Activated T-cell treated with anti-CD3 and anti-CD28 coated beads, Interleukin-2, amount 50 U/mL, for 24 hours (primary cell): Measurements from ENCODE around the gene NYAP2.

Experiments used
- DNase-seq: peaks from one replicate; pipeline ENCODE4 v3.0.0-alpha.2; 2020
- H3K27ac Mint-ChIP-seq: 2 replicates; pipeline ENCODE4 v1.8.0; 2020; ENCODE audit warnings: mild to moderate bottlenecking, mixed read lengths
- H3K27me3 Mint-ChIP-seq: 2 replicates; pipeline ENCODE4 v1.8.0; 2020; ENCODE audit warnings: mixed read lengths
- H3K36me3 Mint-ChIP-seq: 2 replicates; pipeline ENCODE4 v1.8.0; 2020; ENCODE audit warnings: low read depth, mixed read lengths
- H3K4me1 Mint-ChIP-seq: 2 replicates; pipeline ENCODE4 v1.8.0; 2020; ENCODE audit warnings: low read depth, mixed read lengths
- H3K4me3 Mint-ChIP-seq: 2 replicates; pipeline ENCODE4 v1.8.0; 2020; ENCODE audit warnings: mild to moderate bottlenecking, moderate library complexity, mixed read lengths
- H3K9me3 Mint-ChIP-seq: 2 replicates; pipeline ENCODE4 v1.8.0; 2020; ENCODE audit warnings: mixed read lengths

The NYAP2 gene

DNA sequence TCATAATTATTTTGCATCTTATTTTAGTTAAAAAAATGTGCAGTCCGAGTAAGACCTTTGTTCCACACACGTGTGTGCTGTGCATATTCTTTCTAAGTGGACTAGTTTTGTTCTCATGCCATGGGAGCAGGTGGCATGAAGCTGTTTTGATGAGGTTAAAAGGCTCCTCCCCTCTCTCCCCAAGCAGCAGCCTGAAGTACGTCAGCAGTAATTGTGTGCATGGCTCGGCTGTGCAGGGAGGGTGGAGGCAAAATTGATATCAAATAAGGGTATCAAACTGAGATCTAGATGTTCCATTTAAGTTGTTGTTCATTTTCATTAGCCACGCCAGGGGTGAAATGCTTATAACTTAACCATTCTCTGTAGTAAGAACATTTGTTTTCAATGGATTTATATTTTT lies at the start of gene NYAP2:
TSS of gene NYAP2 (plus strand) at position 207 of the 400 bp plus-strand sequence. CDS start 9,171 bp downstream, outside the sequence.
- peaks cover 33% of the 10 kb centered on the region for H3K27me3 Mint-ChIP-seq
- no peak within 1 kb of the TSS for H3K27ac Mint-ChIP-seq
- no peak within 1 kb of the TSS for H3K4me3 Mint-ChIP-seq
- H3K36me3 Mint-ChIP-seq: no peaks in the 10 kb centered on the region
- H3K4me1 Mint-ChIP-seq: no peaks in the 10 kb centered on the region
- no peaks in the 10 kb centered on the region for H3K9me3 Mint-ChIP-seq
- no peak for DNase-seq

DNA sequence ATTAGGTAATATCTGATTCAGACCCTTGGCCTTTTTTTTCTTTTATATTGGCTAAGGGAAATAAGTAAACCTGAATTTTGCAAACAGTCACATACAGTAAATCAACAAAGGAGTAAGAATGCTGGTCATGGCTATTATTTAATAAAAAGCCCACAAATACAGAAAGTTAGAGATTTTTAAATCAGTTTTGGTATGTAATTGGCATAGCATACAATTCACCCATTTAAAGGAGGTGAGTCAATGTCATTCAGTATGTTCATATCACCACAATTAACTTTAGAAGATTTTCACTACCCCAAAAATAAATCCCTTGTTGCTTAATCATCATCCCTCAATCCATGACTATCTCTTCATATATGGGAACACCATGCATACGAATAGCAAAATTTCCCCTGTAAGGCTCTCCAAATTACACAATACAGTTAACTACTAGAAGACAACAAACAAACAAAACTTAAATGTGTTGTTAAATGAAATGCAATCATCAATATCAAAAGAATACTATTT lies 45.9 kb upstream of the NYAP2 start:
- no peak for DNase-seq
- H3K9me3 Mint-ChIP-seq: no peaks in the 10 kb centered on the region
- H3K27ac Mint-ChIP-seq: no peak overlapping the region
- no peaks in the 10 kb centered on the region for H3K4me1 Mint-ChIP-seq
- no peak overlapping the region for H3K4me3 Mint-ChIP-seq
- H3K36me3 Mint-ChIP-seq: no peaks in the 10 kb centered on the region
- peaks cover 19% of the 10 kb centered on the region for H3K27me3 Mint-ChIP-seq

DNA sequence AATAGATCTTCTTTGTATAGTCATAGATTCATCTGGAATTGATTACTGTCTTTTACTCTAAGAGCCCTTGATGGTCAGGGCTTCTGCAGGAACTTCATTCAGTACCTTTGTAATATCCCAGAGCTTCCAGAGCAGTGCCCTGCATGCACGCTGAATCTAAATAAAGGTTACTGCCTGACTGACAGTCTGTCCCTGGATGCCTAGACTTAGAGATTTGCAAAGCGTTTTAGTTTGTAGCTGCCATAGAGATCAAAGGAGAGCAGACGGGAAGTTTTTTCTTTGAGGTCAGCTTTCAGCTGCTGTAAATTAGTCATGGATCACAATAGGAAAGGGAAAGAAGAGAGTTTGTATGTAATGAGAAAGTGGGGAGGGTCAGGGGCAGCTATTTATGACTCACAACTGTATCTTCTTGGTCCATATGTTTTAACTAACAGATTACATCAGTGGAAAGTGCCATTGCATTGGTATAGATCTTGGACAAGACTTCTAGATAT lies 45.2 kb upstream of the NYAP2 start:
- Mint-ChIP-seq H3K27me3 (peaks cover 19% of the 10 kb centered on the region), H3K4me3 (no peak overlapping the region), H3K27ac (no peak overlapping the region), H3K36me3 (no peaks in the 10 kb centered on the region), H3K4me1 (no peaks in the 10 kb centered on the region), H3K9me3 (no peaks in the 10 kb centered on the region)
- DNase-seq: no peak

DNA sequence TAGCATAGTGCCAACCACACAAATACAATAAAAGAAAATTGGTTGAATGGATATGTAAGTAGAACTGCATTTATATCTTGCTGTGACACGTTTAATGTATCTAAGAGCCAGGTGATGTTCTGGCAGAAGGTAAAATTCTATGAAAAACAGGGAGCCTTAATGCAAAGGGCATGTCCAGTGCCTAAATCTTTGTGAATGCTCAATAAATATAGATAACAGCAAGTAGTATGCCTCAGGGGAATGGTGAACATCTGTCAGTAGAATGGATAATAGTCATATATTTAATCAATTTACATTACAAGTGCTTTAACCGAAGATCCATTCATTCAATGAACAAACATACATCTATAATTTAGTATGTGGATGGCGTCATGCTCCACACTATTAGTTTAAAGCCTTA lies 43.7 kb upstream of the NYAP2 start:
- Mint-ChIP-seq H3K4me3 (no peak overlapping the region), H3K4me1 (no peaks in the 10 kb centered on the region), H3K27ac (no peak overlapping the region), H3K9me3 (no peaks in the 10 kb centered on the region), H3K36me3 (no peaks in the 10 kb centered on the region), H3K27me3 (peaks cover 15% of the 10 kb centered on the region)
- DNase-seq: no peak

DNA sequence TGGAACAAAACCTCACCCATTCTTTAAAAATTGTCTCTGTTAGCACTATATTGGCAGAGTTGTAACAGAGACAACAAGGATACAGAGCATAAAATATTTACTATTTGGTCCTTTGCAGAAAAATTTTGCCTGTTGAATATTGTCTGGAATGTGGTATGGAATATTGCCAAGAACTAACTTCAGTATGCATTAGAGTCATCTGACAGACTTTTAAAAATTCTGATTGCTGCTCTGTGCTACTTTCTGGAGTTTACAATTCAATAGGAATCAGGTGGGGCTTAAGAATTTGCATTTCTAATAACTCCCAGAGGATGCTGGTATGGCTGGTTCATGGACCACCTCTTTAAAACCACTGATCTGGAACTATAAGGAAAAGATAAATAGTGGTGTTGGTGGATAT lies 32.8 kb upstream of the NYAP2 start:
- Mint-ChIP-seq H3K36me3 (no peaks in the 10 kb centered on the region), H3K27ac (no peak overlapping the region), H3K4me1 (no peaks in the 10 kb centered on the region), H3K27me3 (peaks cover 22% of the 10 kb centered on the region), H3K9me3 (no peaks in the 10 kb centered on the region), H3K4me3 (no peak overlapping the region)
- DNase-seq: no peak

DNA sequence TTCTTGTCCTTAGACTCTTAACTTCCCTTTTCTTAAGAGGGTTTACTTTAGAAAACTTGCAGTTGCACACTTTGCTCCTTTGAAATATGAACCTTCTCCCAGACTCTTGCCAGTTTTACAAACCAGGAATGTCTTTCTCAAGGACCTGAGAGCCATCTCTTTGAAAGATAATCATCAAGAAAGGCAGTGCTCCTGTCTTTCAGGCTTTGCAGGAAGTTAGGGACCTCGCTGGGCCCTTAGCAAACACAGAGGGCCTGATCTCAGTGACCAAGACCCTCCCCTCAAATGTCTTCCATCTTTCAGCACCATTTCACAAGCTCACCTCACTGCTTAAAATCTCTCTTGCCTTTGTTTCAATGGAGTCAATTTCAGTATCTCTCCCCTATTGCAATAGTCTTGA lies 32.0 kb upstream of the NYAP2 start:
- no peak for DNase-seq
- no peak overlapping the region for H3K4me3 Mint-ChIP-seq
- H3K27ac Mint-ChIP-seq: no peak overlapping the region
- H3K27me3 Mint-ChIP-seq: peaks cover 24% of the 10 kb centered on the region
- no peaks in the 10 kb centered on the region for H3K9me3 Mint-ChIP-seq
- H3K36me3 Mint-ChIP-seq: no peaks in the 10 kb centered on the region
- no peaks in the 10 kb centered on the region for H3K4me1 Mint-ChIP-seq

DNA sequence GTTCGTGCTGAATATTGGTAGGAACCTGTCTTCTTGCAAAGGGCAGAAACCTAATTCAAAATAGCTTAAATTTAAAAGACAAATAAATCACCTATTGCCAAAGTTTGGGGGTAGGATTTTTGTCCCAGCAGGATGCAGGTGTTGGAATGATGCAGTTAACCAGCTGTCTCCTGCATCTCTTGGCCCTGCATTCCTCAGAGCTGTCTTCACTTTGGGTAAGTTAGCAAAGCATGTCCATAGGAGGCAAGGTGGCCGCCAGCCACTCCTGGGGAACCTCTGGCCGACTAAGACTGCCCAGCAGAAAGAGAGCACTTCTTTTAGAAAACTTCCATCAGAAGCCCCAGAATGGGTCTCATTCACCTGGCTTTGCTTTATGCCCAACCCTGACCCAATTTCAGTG lies 20.5 kb upstream of the NYAP2 start:
- H3K36me3 Mint-ChIP-seq: no peaks in the 10 kb centered on the region
- H3K4me1 Mint-ChIP-seq: no peaks in the 10 kb centered on the region

DNA sequence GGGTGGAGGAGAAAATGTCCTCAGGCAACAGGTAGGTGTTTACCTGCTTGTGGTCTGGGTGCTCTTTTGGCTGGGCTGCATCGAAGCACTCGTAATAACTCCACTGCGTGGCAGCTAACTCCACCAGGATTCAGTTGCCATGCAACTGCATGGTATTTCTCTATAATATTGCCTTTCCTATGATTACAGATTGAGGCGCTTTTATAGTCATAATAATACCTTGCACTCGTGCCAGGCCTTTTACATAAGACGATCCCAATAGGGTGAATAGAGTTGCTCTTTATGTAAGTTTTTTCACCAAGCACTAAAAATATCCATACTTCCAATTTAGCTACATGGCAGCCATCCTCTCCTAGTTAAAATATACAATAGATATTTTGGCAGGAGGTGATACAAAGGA lies 19.7 kb upstream of the NYAP2 start:
- no peak overlapping the region for H3K4me3 Mint-ChIP-seq
- H3K9me3 Mint-ChIP-seq: no peaks in the 10 kb centered on the region
- no peak overlapping the region for H3K27ac Mint-ChIP-seq
- no peaks in the 10 kb centered on the region for H3K4me1 Mint-ChIP-seq
- no peak for DNase-seq
- H3K27me3 Mint-ChIP-seq: peaks cover 16% of the 10 kb centered on the region
- H3K36me3 Mint-ChIP-seq: no peaks in the 10 kb centered on the region

More for the DNA sequence above, 20.5 kb upstream of the NYAP2 start:
- no peaks in the 10 kb centered on the region for H3K9me3 Mint-ChIP-seq
- no peak overlapping the region for H3K27ac Mint-ChIP-seq
- no peak for DNase-seq
- H3K4me3 Mint-ChIP-seq: no peak overlapping the region
- peaks cover 19% of the 10 kb centered on the region for H3K27me3 Mint-ChIP-seq

DNA sequence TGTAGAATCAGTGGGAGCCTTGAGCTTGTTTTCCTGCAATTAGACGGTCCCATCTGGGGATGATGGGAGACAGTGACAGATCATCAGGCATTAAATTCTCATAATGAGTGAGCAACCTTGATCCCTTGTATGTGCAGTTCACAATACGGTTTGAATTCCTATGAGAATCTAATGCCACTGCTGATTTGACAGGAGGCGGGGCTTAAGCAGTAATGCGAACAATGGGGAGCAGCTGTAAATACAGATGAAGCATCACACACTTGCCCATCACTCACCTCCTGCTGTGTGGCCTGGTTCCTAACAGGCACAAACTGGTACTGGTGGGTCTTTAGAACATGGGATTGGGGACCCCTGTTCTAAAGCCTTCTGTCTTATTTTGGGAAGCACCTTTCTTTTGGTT lies 17.9 kb upstream of the NYAP2 start:
- no peak overlapping the region for H3K4me3 Mint-ChIP-seq
- peaks cover 16% of the 10 kb centered on the region for H3K27me3 Mint-ChIP-seq
- no peaks in the 10 kb centered on the region for H3K4me1 Mint-ChIP-seq
- DNase-seq: no peak
- no peaks in the 10 kb centered on the region for H3K9me3 Mint-ChIP-seq
- H3K36me3 Mint-ChIP-seq: no peaks in the 10 kb centered on the region
- H3K27ac Mint-ChIP-seq: no peak overlapping the region

DNA sequence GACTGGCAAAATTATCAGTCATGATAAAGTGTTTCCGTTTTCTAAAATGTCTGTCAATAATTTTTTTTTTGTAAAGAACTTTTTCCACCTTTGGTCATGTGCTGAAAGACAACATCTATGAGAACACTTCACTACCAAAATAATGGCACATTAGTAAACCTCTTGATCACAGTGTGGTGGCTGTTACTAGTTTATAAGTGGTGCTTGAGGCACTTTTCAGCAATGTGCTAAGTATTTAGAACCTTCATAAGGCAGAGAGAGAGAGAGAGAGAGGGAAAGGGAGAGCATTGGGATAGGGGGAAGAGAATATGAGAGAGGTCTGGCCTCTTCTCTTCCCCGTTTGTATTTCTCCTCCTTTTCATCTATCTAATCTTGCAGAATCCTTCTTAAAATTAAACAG lies 1.1 kb upstream of the NYAP2 start:
- no peak overlapping the region for H3K4me3 Mint-ChIP-seq
- H3K36me3 Mint-ChIP-seq: no peaks in the 10 kb centered on the region
- H3K27ac Mint-ChIP-seq: no peak overlapping the region
- H3K4me1 Mint-ChIP-seq: no peaks in the 10 kb centered on the region
- H3K27me3 Mint-ChIP-seq: peaks cover 28% of the 10 kb centered on the region
- no peaks in the 10 kb centered on the region for H3K9me3 Mint-ChIP-seq
- DNase-seq: no peak

DNA sequence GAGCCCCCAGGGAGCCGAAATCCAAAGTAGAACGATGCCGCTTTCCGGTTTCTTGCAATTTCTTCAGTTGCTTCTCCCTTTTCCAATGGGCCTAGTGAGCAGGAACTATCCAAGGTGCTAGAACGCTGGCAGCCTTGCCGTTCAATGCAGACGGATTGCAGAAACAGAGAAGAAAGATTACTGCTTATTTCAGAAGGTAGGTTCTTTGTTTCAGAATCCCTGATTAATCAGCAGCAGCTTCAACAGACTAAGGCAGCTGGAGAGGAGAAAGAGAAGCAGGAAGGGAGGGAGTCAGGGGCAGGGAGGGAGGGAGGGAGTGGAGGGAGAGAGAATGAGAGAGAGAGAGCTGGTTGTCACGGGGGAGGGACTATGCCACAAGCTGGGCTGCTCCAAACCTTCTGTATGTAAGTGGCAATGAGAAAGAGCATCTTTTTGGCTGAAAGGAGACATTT lies 576 bp downstream of the NYAP2 start:
- Mint-ChIP-seq H3K4me3 (no peak overlapping the region), H3K4me1 (no peaks in the 10 kb centered on the region), H3K36me3 (no peaks in the 10 kb centered on the region), H3K9me3 (no peaks in the 10 kb centered on the region), H3K27ac (no peak overlapping the region), H3K27me3 (peaks cover 37% of the 10 kb centered on the region)
- no peak for DNase-seq

DNA sequence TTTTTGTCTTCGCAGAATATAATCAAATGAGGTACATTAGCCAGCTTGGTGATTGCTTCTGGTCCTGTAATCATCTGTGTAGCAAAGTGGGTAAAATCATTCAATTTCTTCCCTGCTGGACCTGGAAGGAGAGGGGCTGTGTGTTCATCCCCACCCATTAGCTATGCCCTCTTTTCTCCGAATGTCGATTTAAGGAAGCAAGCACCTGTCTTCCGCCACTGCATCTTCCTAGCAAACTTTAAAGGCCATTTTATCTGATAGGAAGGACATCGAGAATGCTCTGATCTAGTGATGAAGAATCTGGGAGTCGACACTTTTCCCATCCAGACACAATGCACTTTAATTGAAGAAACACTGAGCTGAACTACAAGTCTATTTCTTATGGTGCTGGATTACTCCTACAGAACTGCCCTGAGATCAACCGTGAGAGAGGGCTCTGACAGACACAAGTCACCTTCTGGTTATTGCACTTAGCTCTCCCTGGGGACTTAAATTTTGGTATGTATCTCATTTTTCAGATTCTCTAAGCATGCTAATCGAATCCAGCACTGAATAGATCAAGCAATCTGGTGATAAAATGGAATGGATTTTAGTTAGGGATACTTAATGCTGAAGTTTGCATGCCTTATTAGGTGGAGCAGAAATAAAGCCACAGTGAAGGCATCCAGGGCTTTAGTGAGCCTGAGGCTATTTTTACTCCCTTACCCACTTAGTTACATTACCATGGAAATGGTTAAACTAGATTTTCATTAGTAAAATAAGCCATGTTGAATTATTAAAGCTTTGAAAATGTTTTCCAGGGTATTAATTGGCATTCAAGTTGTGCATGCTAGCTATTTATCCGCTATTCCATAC lies 1.3 kb downstream of the NYAP2 start:
- no peak overlapping the region for H3K27ac Mint-ChIP-seq
- H3K4me3 Mint-ChIP-seq: no peak overlapping the region
- no peaks in the 10 kb centered on the region for H3K36me3 Mint-ChIP-seq
- no peak for DNase-seq
- no peaks in the 10 kb centered on the region for H3K9me3 Mint-ChIP-seq
- no peaks in the 10 kb centered on the region for H3K4me1 Mint-ChIP-seq
- H3K27me3 Mint-ChIP-seq: peaks cover 37% of the 10 kb centered on the region

DNA sequence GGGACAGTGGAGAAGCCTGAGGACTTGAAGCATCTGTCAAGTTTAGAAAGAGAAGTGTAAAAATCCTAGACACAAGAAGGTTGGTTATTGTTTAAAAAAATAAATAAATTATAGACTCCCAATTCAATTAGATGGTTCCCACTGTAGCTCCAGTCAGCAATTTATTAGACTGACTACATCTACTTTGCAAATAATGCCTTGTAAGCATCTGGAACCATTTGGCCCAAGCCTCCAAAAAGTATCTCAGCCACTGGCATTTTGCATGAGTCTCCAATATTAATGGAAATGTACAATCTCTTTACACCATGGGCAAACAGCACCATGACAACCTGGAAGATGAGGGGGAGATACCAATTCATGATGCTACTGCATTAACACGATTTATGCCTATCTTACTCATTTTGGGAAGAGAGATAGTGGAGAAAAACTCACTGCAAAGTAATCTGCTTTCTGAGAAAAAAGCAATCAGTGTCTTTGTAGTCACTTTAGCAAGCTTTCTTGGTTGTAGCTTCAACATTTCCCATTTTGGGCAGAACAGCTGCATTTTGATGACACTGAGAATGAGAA lies 2.8 kb downstream of the NYAP2 start:
- Mint-ChIP-seq H3K27me3 (peaks cover 34% of the 10 kb centered on the region), H3K36me3 (no peaks in the 10 kb centered on the region), H3K9me3 (no peaks in the 10 kb centered on the region), H3K4me1 (no peaks in the 10 kb centered on the region), H3K4me3 (no peak overlapping the region), H3K27ac (no peak overlapping the region)
- DNase-seq: no peak

DNA sequence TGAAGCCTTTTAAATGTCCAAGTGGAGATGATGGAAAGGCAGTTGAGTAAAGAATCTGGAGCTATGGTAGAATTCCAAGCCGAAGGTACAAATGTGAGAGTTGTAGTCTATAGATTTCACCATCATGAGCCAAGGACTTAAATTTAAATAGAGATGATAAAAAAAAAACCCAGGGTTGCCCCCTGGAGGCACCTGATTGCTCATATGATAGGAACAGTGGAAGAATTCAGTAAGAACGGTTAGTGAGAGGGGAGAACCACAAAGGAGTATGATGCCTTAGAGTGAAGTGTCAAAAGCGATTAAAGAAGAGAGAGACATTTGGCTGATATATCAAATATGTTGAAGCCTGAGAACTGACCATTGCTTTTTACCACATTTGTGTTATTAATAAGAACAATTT lies 11.9 kb downstream of the NYAP2 start:
- Mint-ChIP-seq H3K4me3 (no peak overlapping the region), H3K4me1 (no peaks in the 10 kb centered on the region), H3K27me3 (peaks cover 21% of the 10 kb centered on the region), H3K27ac (no peak overlapping the region), H3K9me3 (no peaks in the 10 kb centered on the region), H3K36me3 (no peaks in the 10 kb centered on the region)
- no peak for DNase-seq

DNA sequence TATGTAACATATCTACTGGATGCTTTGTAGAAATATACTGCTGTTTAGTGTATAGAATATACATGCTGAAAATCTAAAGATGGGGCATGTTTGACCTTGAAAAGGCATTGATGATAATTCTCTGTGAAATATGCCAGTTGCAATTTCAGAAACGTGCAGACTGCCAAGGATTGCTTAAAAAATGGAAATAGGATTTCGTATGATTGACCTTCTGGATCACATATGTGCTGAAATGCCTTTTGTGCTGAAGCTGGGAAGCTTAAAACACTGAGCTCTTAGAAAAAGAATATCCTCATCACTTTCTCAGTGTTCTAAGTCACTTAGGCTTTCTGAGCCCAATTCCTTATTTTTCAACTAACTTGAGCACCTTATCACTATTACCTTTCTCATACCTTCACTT lies 14.3 kb downstream of the NYAP2 start:
- Mint-ChIP-seq H3K27me3 (peaks cover 17% of the 10 kb centered on the region), H3K27ac (no peak overlapping the region), H3K4me3 (no peak overlapping the region), H3K36me3 (no peaks in the 10 kb centered on the region), H3K4me1 (no peaks in the 10 kb centered on the region), H3K9me3 (no peaks in the 10 kb centered on the region)
- no peak for DNase-seq
